H9 (cell line): Measurements from ENCODE around the gene PLEKHM3. TPM values are rescaled to one million over a fixed set of nuclear protein-coding genes. Genes with fewer than 3 reads are reported as not detected.

Source experiments
- DNase-seq: peaks from one replicate; pipeline ENCODE4 v3.0.0-alpha.2; 2017
- H2AFZ ChIP-seq: one replicate; pipeline ENCODE4 v1.6.1; 2013; ENCODE audit warnings: mild to moderate bottlenecking, low read length, control low read depth, moderate library complexity
- H2AK5ac ChIP-seq: 2 replicates; pipeline ENCODE4 v1.6.1; 2013; ENCODE audit warnings: low read length, control low read depth, mixed read lengths; ENCODE audit not compliant: insufficient read length
- H2BK120ac ChIP-seq: one replicate; pipeline ENCODE4 v1.6.1; 2013; ENCODE audit warnings: low read depth, mild to moderate bottlenecking, low read length, control low read depth, inconsistent platforms; ENCODE audit not compliant: poor library complexity, severe bottlenecking
- H2BK12ac ChIP-seq: 2 replicates; pipeline ENCODE4 v1.6.1; 2013; ENCODE audit warnings: low read length, control low read depth, mixed read lengths, low read depth; ENCODE audit not compliant: insufficient read length
- H2BK15ac ChIP-seq: 2 replicates; pipeline ENCODE4 v1.6.1; 2013; ENCODE audit warnings: low read depth, low read length, control low read depth
- H2BK20ac ChIP-seq: one replicate; pipeline ENCODE4 v1.6.1; 2013; ENCODE audit warnings: low read depth, mild to moderate bottlenecking, low read length, control low read depth, inconsistent platforms; ENCODE audit not compliant: poor library complexity, severe bottlenecking
- H2BK5ac ChIP-seq: 2 replicates; pipeline ENCODE4 v1.6.1; 2013; ENCODE audit warnings: low read length, control low read depth, mixed read lengths; ENCODE audit not compliant: insufficient read length
- H3K14ac ChIP-seq: 2 replicates; pipeline ENCODE4 v1.6.1; 2013; ENCODE audit warnings: low read length, control low read depth; ENCODE audit not compliant: insufficient read depth
- H3K18ac ChIP-seq: 2 replicates; pipeline ENCODE4 v1.6.1; 2013; ENCODE audit warnings: low read depth, mild to moderate bottlenecking, mixed read lengths, low read length, control low read depth; ENCODE audit not compliant: insufficient read length
- H3K23ac ChIP-seq: 2 replicates; pipeline ENCODE4 v1.6.1; 2013; ENCODE audit warnings: low read length, control low read depth, mixed read lengths, low read depth; ENCODE audit not compliant: insufficient read length
- H3K23me2 ChIP-seq: 2 replicates; pipeline ENCODE4 v1.6.1; 2013; ENCODE audit warnings: low read depth, mild to moderate bottlenecking, mixed read lengths, low read length, control low read depth; ENCODE audit not compliant: insufficient read length, poor library complexity, severe bottlenecking
- H3K27ac ChIP-seq: 2 replicates; pipeline ENCODE4 v1.5.1; 2013; ENCODE audit warnings: low read length, control low read depth, mixed read lengths, low read depth; ENCODE audit not compliant: insufficient read length
- H3K27me3 ChIP-seq: 2 replicates; pipeline ENCODE4 v1.6.1; 2013; ENCODE audit warnings: low read length, control low read depth, inconsistent platforms; ENCODE audit not compliant: insufficient read depth
- H3K4ac ChIP-seq: 2 replicates; pipeline ENCODE4 v1.6.1; 2013; ENCODE audit warnings: low read depth, mild to moderate bottlenecking, control low read depth, inconsistent platforms, low read length, moderate library complexity
- H3K4me1 ChIP-seq: 2 replicates; pipeline ENCODE4 v1.6.1; 2013; ENCODE audit warnings: low read length, control low read depth, inconsistent platforms; ENCODE audit not compliant: insufficient read depth
- H3K4me2 ChIP-seq: 2 replicates; pipeline ENCODE4 v1.6.1; 2013; ENCODE audit warnings: low read length, control low read depth, mixed read lengths; ENCODE audit not compliant: insufficient read length, insufficient read depth
- H3K56ac ChIP-seq: 2 replicates; pipeline ENCODE4 v1.6.1; 2013; ENCODE audit warnings: low read depth, mild to moderate bottlenecking, mixed read lengths, low read length, control low read depth; ENCODE audit not compliant: insufficient read length
- H3K79me1 ChIP-seq: 2 replicates; pipeline ENCODE4 v1.6.1; 2013; ENCODE audit warnings: low read depth, mild to moderate bottlenecking, moderate library complexity, low read length, control low read depth, inconsistent platforms; ENCODE audit not compliant: insufficient read depth, poor library complexity, severe bottlenecking
- H3K79me2 ChIP-seq: 2 replicates; pipeline ENCODE4 v1.6.1; 2013; ENCODE audit warnings: low read length, control low read depth, inconsistent platforms; ENCODE audit not compliant: insufficient read depth
- H3K9ac ChIP-seq: 2 replicates; pipeline ENCODE4 v1.6.1; 2013; ENCODE audit warnings: low read length, control low read depth, mixed read lengths; ENCODE audit not compliant: insufficient read length; ENCODE audit errors: extremely low read depth
- H3K9me3 ChIP-seq: one replicate; pipeline ENCODE4 v1.6.1; 2013; ENCODE audit warnings: low read depth, low read length, inconsistent platforms; ENCODE audit not compliant: control insufficient read depth
- H3T11ph ChIP-seq: one replicate; pipeline ENCODE4 v1.6.1; 2013; ENCODE audit warnings: mild to moderate bottlenecking, low read length, control low read depth, inconsistent platforms
- H4K20me1 ChIP-seq: one replicate; pipeline ENCODE4 v1.6.1; 2013; ENCODE audit not compliant: control insufficient read depth, insufficient read length, insufficient read depth
- H4K5ac ChIP-seq: 2 replicates; pipeline ENCODE4 v1.6.1; 2013; ENCODE audit warnings: low read depth, mild to moderate bottlenecking, mixed read lengths, low read length, control low read depth; ENCODE audit not compliant: insufficient read length
- H4K8ac ChIP-seq: replicated peaks from 2 replicates; pipeline ENCODE4 v1.6.1; 2013; ENCODE audit warnings: low read length, control low read depth, mixed read lengths, low read depth; ENCODE audit not compliant: insufficient read length
- H4K91ac ChIP-seq: 2 replicates; pipeline ENCODE4 v1.6.1; 2013; ENCODE audit warnings: low read depth, mild to moderate bottlenecking, moderate library complexity, mixed read lengths, low read length, control low read depth; ENCODE audit not compliant: insufficient read length
- H3K27ac Mint-ChIP-seq, 3 experiments: 2 replicates in 2 of 3; 3 replicates in 1 of 3; pipeline ENCODE4 v1.8.0; 2020 to 2021; ENCODE audit warnings: mixed read lengths in 3 of 3, mild to moderate bottlenecking in 1 of 3, moderate library complexity in 1 of 3
- H3K27me3 Mint-ChIP-seq: 2 replicates; pipeline ENCODE4 v1.8.0; 2021; ENCODE audit warnings: low read depth, mild to moderate bottlenecking, moderate library complexity, mixed read lengths
- H3K36me3 Mint-ChIP-seq, 3 experiments: 2 replicates in 2 of 3; 3 replicates in 1 of 3; pipeline ENCODE4 v1.8.0; 2020 to 2021; ENCODE audit warnings: low read depth in 3 of 3, mixed read lengths in 3 of 3; ENCODE audit not compliant: insufficient read depth in 1 of 3
- H3K4me1 Mint-ChIP-seq, 2 experiments: 2 replicates each; pipeline ENCODE4 v1.8.0; 2020; ENCODE audit warnings: mixed read lengths in 2 of 2
- H3K4me3 Mint-ChIP-seq, 2 experiments: 2 replicates in 1 of 2; 3 replicates in 1 of 2; pipeline ENCODE4 v1.8.0; 2020 to 2021; ENCODE audit warnings: mild to moderate bottlenecking in 2 of 2, mixed read lengths in 2 of 2, moderate library complexity in 1 of 2
- H3K9me3 Mint-ChIP-seq, 2 experiments: 2 replicates in 1 of 2; 3 replicates in 1 of 2; pipeline ENCODE4 v1.8.0; 2020; ENCODE audit warnings: mild to moderate bottlenecking in 2 of 2, mixed read lengths in 2 of 2, moderate library complexity in 1 of 2
- WGBS: extraction: QIAGEN DNeasy Blood & Tissue Kit; methylation state at CpG from one replicate; pipeline ENCODE4 v1.1.7; 2013; ENCODE audit warnings: missing lambda C conversion rate, low lambda C conversion rate, mixed read lengths; ENCODE audit not compliant: insufficient read length; ENCODE audit errors: extremely low coverage; 5-methylcytosine and 5-hydroxymethylcytosine counted together
- total RNA-seq: library from RNA; stranded (reverse); gene quantifications from 2 replicates; pipeline ENCODE4 v1.2.1, GENCODE V29; 2021
- TF ChIP-seq, protein P1 (sequence below): fragments of 200-600 bp; sonication (generic); conservative IDR thresholded peaks from 3 replicates; pipeline ENCODE4 v1.8.0; 2021; ENCODE audit warnings: antibody characterized with exemption, mild to moderate bottlenecking

The PLEKHM3 gene
- total RNA-seq, 1 experiment from 2014 or later: 7.5 TPM

GRCh38 chr2:207987025-207987716 is 38.2 kb downstream of the PLEKHM3 start:
- H2AFZ ChIP-seq: no peak overlapping the region
- no peaks in the 10 kb centered on the region for H3K27me3 ChIP-seq
- H4K5ac ChIP-seq: no peak overlapping the region
- WGBS: no CpG with 5 or more reads among the region's 4 CpGs
- H2BK15ac ChIP-seq: no peak overlapping the region
- H2BK120ac ChIP-seq: no peak overlapping the region
- H3K9me3 Mint-ChIP-seq: no peaks in the 10 kb centered on the region
- H3K27ac Mint-ChIP-seq: peak overlapping the region in 1 of 3 experiments; percentile 15; a peak in 1 of 7 replicates
- H3K27ac ChIP-seq: no peak overlapping the region
- H3K4me2 ChIP-seq: no peak overlapping the region
- no peak overlapping the region for H3K4me3 Mint-ChIP-seq
- no peak overlapping the region for H3K4ac ChIP-seq
- no peak overlapping the region for H2BK12ac ChIP-seq
- H3T11ph ChIP-seq: no peak overlapping the region
- no peak overlapping the region for H4K8ac ChIP-seq
- H3K23me2 ChIP-seq: no peaks in the 10 kb centered on the region
- no peak for DNase-seq
- H3K27me3 Mint-ChIP-seq: no peaks in the 10 kb centered on the region
- H3K23ac ChIP-seq: no peak overlapping the region
- no peak overlapping the region for H2BK5ac ChIP-seq
- H3K79me1 ChIP-seq: no peaks in the 10 kb centered on the region
- no peaks in the 10 kb centered on the region for H3K79me2 ChIP-seq
- no peak overlapping the region for H2BK20ac ChIP-seq
- TF ChIP-seq, protein P1, sequence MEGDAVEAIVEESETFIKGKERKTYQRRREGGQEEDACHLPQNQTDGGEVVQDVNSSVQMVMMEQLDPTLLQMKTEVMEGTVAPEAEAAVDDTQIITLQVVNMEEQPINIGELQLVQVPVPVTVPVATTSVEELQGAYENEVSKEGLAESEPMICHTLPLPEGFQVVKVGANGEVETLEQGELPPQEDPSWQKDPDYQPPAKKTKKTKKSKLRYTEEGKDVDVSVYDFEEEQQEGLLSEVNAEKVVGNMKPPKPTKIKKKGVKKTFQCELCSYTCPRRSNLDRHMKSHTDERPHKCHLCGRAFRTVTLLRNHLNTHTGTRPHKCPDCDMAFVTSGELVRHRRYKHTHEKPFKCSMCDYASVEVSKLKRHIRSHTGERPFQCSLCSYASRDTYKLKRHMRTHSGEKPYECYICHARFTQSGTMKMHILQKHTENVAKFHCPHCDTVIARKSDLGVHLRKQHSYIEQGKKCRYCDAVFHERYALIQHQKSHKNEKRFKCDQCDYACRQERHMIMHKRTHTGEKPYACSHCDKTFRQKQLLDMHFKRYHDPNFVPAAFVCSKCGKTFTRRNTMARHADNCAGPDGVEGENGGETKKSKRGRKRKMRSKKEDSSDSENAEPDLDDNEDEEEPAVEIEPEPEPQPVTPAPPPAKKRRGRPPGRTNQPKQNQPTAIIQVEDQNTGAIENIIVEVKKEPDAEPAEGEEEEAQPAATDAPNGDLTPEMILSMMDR: no peak
- no peak overlapping the region for H3K56ac ChIP-seq
- H3K14ac ChIP-seq: no peak overlapping the region
- no peaks in the 10 kb centered on the region; a peak in 1 of 7 replicates for H3K36me3 Mint-ChIP-seq
- H3K4me1 ChIP-seq: no peaks in the 10 kb centered on the region
- no peak overlapping the region for H3K9ac ChIP-seq
- no peak overlapping the region for H4K91ac ChIP-seq
- no peak overlapping the region for H3K18ac ChIP-seq
- no peaks in the 10 kb centered on the region for H3K9me3 ChIP-seq
- H4K20me1 ChIP-seq: no peaks in the 10 kb centered on the region
- no peak overlapping the region for H2AK5ac ChIP-seq
- 0 out of 4 replicates have a peak, but pooled peaks cover 0 to 3% of the 10 kb centered on the region in 2 experiments for H3K4me1 Mint-ChIP-seq
